ENCODE measurements around the gene FAM168B. TPM values are rescaled to one million over a fixed set of nuclear protein-coding genes. Genes with fewer than 3 reads are reported as not detected.
A peak's percentile ranks its signal among the peaks of the same experiment; 100 is the strongest.

FAM168B gene
- total and polyA plus RNA-seq, 12 donors = 15.7 to 139 (median 95.9) TPM

GRCh38 chr2:131016826-131017741, 76.2 kb downstream of the FAM168B start:
- TF ChIP-seq POLR2A (IDR thresholded peaks at IDR 0.05) (no peak), CTCF (IDR thresholded peaks at IDR 0.05) (no peak)
- H3K36me3 ChIP-seq (replicated peaks in 1 of 2) = no peaks in the 10 kb centered on the region
- H3K4me3 ChIP-seq = no peak overlapping the region
- 38 to 41% (median 38%) methylated on average over 8 of the region's 8 CpGs for WGBS, 4 donors
- intact Hi-C loops (cut with DNase I) = no loop called here
- no peaks in the 10 kb centered on the region for H3K27me3 ChIP-seq
- peak in 2 of 7 donors; percentile 23 to 28 for DNase-seq
- no peaks in the 10 kb centered on the region for H3K9me3 ChIP-seq (replicated peaks in 1 of 3)
- H3K4me1 ChIP-seq (replicated peaks in 1 of 2) = no peaks in the 10 kb centered on the region
- H3K27ac ChIP-seq = no peak overlapping the region

DNA sequence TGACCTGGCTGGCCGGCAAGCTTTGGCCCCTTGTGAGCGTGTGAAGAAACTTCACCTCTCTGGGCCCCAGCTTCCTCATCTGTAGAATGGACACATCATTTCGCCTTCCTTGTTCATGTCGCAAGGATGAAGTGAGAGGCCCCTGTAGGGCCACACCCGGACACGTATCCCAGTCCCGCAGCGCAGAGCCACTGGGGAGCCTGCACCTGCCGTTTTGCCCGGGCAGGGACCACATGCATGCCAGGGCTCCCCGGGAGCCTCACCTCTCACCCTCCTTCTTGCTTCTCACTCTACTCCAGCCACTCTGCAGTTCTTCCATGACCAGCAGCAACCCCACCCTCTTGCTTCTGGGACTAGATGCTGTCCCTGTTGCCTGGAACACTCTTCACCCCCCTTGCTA, 77.5 kb downstream of the FAM168B start:
- 87 to 97% (median 93%) methylated on average over 8 to 11 of the region's 11 CpGs for WGBS, 4 donors
- TF ChIP-seq POLR2A (IDR thresholded peaks at IDR 0.05) = no peak
- TF ChIP-seq CTCF (IDR thresholded peaks at IDR 0.05) = no peak
- intact Hi-C loops (cut with DNase I) = no loop called here

GRCh38 chr2:131014141-131014540, 79.1 kb downstream of the FAM168B start:
- no peak overlapping the region for H3K4me3 ChIP-seq
- no peaks in the 10 kb centered on the region for H3K4me1 ChIP-seq (replicated peaks in 1 of 2)
- H3K27me3 ChIP-seq = no peaks in the 10 kb centered on the region
- intact Hi-C loops (cut with DNase I) = no loop called here
- no peak overlapping the region for H3K27ac ChIP-seq
- TF ChIP-seq CTCF (IDR thresholded peaks at IDR 0.05) = no peak
- TF ChIP-seq POLR2A (IDR thresholded peaks at IDR 0.05) = no peak
- H3K9me3 ChIP-seq (replicated peaks in 1 of 3) = no peaks in the 10 kb centered on the region
- DNase-seq = no peak
- H3K36me3 ChIP-seq (replicated peaks in 1 of 2) = no peaks in the 10 kb centered on the region

More for the DNA sequence above, 77.5 kb downstream of the FAM168B start:
- Histone ChIP-seq H3K36me3 (replicated peaks in 1 of 2) (no peaks in the 10 kb centered on the region), H3K27ac (no peak overlapping the region), H3K9me3 (replicated peaks in 1 of 3) (no peaks in the 10 kb centered on the region), H3K4me1 (replicated peaks in 1 of 2) (no peaks in the 10 kb centered on the region), H3K27me3 (no peaks in the 10 kb centered on the region), H3K4me3 (no peak overlapping the region)
- DNase-seq = no peak

- DNase-seq = no peak
- Histone ChIP-seq H3K27me3 (no peaks in the 10 kb centered on the region), H3K4me1 (replicated peaks in 1 of 2) (no peaks in the 10 kb centered on the region), H3K4me3 (no peak overlapping the region), H3K36me3 (replicated peaks in 1 of 2) (no peaks in the 10 kb centered on the region), H3K27ac (no peak overlapping the region), H3K9me3 (replicated peaks in 1 of 3) (no peaks in the 10 kb centered on the region)
- TF ChIP-seq POLR2A (IDR thresholded peaks at IDR 0.05) = no peak
- WGBS, 4 donors = 46 to 63% (median 51%) methylated on average over 7 of the region's 7 CpGs
- intact Hi-C loops (cut with DNase I) = no loop called here
Observed at GRCh38 chr2:131011486-131011885, 81.8 kb downstream of the FAM168B start.

DNA sequence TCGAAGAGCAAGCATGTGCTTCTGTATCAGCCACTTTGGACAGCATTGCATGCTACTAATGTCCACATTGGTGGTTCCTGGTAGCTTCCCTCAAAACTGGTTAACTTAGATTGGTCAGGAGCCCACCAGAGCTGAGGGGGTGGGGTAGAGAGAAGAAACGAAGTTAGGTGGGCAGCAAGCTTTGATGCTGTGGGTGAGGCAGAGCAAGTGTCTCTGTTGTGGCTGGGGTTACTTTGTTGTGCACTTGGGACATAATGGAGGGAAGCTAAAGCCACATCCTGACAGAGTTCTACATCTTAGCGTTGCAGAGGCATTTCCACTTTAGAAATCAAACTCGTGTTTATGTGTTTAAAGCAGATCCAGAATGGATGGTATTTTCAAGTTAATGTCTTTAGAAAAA, 82.7 kb downstream of the FAM168B start:
- no peak overlapping the region for H3K4me3 ChIP-seq
- DNase-seq = no peak
- no peaks in the 10 kb centered on the region for H3K9me3 ChIP-seq (replicated peaks in 1 of 3)
- no peaks in the 10 kb centered on the region for H3K36me3 ChIP-seq (replicated peaks in 1 of 2)
- no peaks in the 10 kb centered on the region for H3K27me3 ChIP-seq
- no peak for TF ChIP-seq POLR2A (IDR thresholded peaks at IDR 0.05)
- intact Hi-C loops (cut with DNase I) = no loop called here
- WGBS, 4 donors = 57 to 71% (median 63%) methylated on average over 4 of the region's 4 CpGs
- H3K27ac ChIP-seq = no peak overlapping the region
- no peaks in the 10 kb centered on the region for H3K4me1 ChIP-seq (replicated peaks in 1 of 2)

Measured in adrenal gland (tissue), 12 donors.